ENCODE measurements around the gene PWWP3B.
A peak's percentile ranks its signal among the peaks of the same experiment; 100 is the strongest.
"Not testable (repeated sequence)": the region's sequence is repeated elsewhere in the genome, so short reads cannot be mapped to it uniquely, and the experiment has no call there.

Gene PWWP3B

GRCh38 chrX:106177106-106177981 is 9.2 kb downstream of the PWWP3B start:
- H3K4me3 ChIP-seq (ENCODE audit: low read length) = peak overlapping the region; percentile 53
- no peak for TF ChIP-seq CTCF (conservative IDR thresholded peaks at IDR 0.05; ENCODE audit: low read depth, low read length)
- DNase-seq (ENCODE audit: low read depth) = peak; percentile 5

DNA sequence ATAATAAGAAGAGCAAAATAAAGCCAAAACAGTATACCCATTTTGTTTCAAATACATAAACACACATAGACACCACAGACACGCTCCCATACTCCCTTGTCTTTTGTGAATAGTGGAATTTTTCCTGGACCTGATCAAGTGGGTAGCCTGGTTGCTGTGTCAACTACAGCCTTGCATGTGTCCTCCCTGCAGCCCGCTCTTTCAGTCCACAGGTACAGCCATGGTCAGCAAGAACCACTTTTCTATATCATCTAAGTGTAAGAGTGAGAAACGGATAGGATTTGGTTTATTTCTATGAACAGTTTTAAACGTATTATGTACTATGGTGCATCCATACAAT is 9.8 kb downstream of the PWWP3B start:
- TF ChIP-seq CTCF (conservative IDR thresholded peaks at IDR 0.05; ENCODE audit: low read depth, low read length) = no peak
- DNase-seq (ENCODE audit: low read depth) = no peak
- H3K4me3 ChIP-seq (ENCODE audit: low read length) = no peak overlapping the region

- no peak overlapping the region for H3K4me3 ChIP-seq (ENCODE audit: low read length)
- no peak for DNase-seq (ENCODE audit: low read depth)
- TF ChIP-seq CTCF (conservative IDR thresholded peaks at IDR 0.05; ENCODE audit: low read depth, low read length) = no peak
Measured at GRCh38 chrX:106178826-106179225, 10.7 kb downstream of the PWWP3B start.

DNA sequence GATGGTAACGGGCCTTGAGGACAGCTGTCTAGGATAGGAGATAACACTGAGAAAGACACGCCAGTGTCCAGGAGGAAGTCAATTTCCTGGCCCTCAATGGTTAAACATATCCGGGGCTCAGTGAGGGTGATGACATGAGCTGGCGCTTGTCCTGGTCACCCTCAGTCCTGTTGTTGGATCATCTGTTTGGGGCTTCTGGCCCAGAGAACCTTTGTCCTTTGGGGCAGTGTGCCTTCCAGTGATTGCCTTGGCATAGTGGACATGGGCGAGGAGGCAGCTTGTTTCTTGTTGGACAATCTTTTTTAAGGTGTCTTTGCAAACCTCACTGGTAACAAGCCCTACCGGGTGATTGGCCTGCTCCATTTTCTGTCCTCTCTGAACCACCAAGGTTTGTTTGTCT is 15.6 kb downstream of the PWWP3B start:
- not testable (repeated sequence) for H3K4me3 ChIP-seq (ENCODE audit: low read length); DNase-seq (ENCODE audit: low read depth)

DNA sequence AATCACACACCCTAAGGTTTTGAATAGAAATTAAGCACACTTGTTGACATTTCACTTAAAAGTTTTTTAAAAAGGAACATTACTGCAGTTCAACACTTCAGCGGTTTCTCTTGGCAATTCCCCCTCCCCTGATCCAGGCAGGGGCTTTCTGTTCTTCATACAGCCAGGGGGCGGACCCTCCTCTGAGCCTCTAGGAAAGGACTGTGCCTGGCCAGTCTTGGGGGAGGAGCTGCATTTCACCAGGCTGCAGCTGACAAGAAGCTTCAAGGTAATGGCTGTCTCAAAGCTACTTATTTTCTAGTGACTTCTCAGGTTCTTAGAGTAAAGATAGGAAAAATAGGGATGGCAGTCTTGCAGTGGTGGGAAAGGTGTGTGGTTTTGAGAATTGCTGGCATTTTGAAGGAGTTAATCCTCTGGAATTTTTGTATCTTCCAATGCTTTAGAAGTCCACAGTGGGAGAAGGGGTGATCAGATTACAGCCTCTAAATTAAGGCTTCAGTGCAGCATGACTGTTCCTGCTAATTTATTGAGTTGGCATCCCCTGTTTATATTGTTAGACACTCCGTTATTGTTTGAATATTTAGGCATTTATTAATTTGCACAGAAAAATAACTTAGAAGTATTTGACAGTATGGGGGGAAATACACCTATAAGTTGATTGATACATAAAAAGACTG is 33.5 kb downstream of the PWWP3B start:
- DNase-seq (ENCODE audit: low read depth) = no peak
- H3K4me3 ChIP-seq (ENCODE audit: low read length) = no peak overlapping the region
- no peak for TF ChIP-seq CTCF (conservative IDR thresholded peaks at IDR 0.05; ENCODE audit: low read depth, low read length)

GRCh38 chrX:106203315-106203714 is 35.2 kb downstream of the PWWP3B start:
- no peak overlapping the region for H3K4me3 ChIP-seq (ENCODE audit: low read length)
- DNase-seq (ENCODE audit: low read depth) = no peak
- no peak for TF ChIP-seq CTCF (conservative IDR thresholded peaks at IDR 0.05; ENCODE audit: low read depth, low read length)

DNA sequence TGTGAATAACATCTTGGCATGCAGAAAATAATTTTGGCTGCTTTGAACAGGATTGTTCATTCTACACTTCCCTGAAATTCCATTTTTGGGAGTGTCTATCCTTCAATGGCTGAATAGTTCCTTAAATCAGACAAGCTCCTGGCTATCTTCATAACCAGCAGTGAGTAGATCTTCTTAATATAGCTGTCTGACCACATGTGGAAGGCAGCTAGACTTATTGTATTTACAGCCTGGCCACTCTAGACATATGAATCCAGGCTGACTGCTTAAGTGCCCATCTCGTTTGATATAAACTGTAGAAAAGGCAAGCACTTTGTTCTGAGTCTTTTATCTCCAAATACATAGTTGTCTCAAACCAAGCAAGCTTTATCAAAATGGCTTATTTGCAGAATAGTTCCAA is 40.0 kb downstream of the PWWP3B start:
- no peak overlapping the region for H3K4me3 ChIP-seq (ENCODE audit: low read length)
- TF ChIP-seq CTCF (conservative IDR thresholded peaks at IDR 0.05; ENCODE audit: low read depth, low read length) = no peak
- DNase-seq (ENCODE audit: low read depth) = no peak

Measured in retinal pigment epithelial cell (primary cell).